Measurements from ENCODE around the gene TBC1D22A. TPM values are rescaled to one million over a fixed set of nuclear protein-coding genes. Genes with fewer than 3 reads are reported as not detected.

The TBC1D22A gene
- total RNA-seq, 2 donors from 2014 or later, result 21.0 to 27.9 TPM

DNA sequence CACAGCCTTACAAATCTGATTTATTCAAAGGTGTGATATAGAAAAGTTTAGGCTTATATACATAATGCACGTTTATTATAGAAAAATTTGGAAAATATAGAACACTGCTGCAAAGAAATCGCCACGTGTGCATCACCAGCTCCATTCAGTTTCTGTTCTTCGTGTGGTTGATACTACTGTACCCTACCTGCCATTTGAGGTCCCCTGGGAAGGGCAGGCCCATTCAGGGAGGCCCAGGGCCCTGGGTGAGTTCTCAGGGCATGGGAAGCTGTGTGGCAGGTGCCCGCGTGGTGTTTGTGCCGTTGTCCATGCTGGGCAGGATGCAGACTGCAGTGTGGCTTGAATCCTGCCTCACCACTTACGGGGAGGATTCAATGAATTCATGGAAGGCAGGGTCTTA, 60.8 kb downstream of the TBC1D22A start:
- Histone ChIP-seq H3K27ac (ENCODE audit: low read depth, low read length) (no peak overlapping the region), H3K9ac (ENCODE audit: extremely low read depth, low read length, poor library complexity, severe bottlenecking) (no peak overlapping the region), H3K36me3 (ENCODE audit: control insufficient read depth, insufficient read depth, low read length) (peaks cover 24% of the 10 kb centered on the region), H3K27me3 (ENCODE audit: control insufficient read depth, insufficient read depth, low read length, poor library complexity, severe bottlenecking) (no peaks in the 10 kb centered on the region), H3K4me1 (ENCODE audit: control insufficient read depth, insufficient read depth, low read length) (no peaks in the 10 kb centered on the region), H3K4me3 (ENCODE audit: low read length) (no peak overlapping the region), H3K9me3 (ENCODE audit: control insufficient read depth, low read length) (no peaks in the 10 kb centered on the region)
- H3K9me3 Mint-ChIP-seq, result peaks cover 2% of the 10 kb centered on the region
- peak; percentile 20 for DNase-seq
- peaks cover 20% of the 10 kb centered on the region for H3K4me1 Mint-ChIP-seq
- no peaks in the 10 kb centered on the region for H3K27me3 Mint-ChIP-seq (ENCODE audit: insufficient read depth)
- no peak overlapping the region for H3K4me3 Mint-ChIP-seq
- no peak overlapping the region for H3K27ac Mint-ChIP-seq
- 91 to 97% methylated on average over 5 to 8 of the region's 8 CpGs for WGBS, 2 experiments (ENCODE audit: insufficient coverage in 1 of 2, insufficient read length in 1 of 2)
- H3K36me3 Mint-ChIP-seq (ENCODE audit: low read depth), result peaks cover 20% of the 10 kb centered on the region
- TF ChIP-seq, protein P1, sequence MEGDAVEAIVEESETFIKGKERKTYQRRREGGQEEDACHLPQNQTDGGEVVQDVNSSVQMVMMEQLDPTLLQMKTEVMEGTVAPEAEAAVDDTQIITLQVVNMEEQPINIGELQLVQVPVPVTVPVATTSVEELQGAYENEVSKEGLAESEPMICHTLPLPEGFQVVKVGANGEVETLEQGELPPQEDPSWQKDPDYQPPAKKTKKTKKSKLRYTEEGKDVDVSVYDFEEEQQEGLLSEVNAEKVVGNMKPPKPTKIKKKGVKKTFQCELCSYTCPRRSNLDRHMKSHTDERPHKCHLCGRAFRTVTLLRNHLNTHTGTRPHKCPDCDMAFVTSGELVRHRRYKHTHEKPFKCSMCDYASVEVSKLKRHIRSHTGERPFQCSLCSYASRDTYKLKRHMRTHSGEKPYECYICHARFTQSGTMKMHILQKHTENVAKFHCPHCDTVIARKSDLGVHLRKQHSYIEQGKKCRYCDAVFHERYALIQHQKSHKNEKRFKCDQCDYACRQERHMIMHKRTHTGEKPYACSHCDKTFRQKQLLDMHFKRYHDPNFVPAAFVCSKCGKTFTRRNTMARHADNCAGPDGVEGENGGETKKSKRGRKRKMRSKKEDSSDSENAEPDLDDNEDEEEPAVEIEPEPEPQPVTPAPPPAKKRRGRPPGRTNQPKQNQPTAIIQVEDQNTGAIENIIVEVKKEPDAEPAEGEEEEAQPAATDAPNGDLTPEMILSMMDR (conservative IDR thresholded peaks at IDR 0.05), result no peak

DNA sequence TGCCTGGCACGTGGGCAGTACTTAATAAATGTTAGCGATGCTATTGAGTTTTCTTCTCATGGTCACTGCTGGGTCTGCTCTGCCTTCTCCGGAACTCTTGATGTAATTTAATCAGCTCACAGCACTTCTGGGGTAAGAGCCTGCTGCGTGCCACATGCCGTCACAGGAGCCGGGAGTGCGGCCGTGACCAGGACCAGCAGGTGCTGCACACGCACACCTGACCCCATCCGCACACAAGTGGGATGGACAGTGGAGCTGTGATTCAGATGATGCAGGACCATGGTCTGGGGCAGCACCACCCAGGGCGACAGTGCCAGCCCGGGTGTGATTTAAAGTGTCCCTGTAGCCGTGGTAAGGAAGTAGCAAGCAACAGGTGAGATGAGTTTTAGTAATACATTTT, 61.2 kb downstream of the TBC1D22A start:
- Mint-ChIP-seq H3K27ac (no peak overlapping the region), H3K4me3 (no peak overlapping the region), H3K27me3 (ENCODE audit: insufficient read depth) (no peaks in the 10 kb centered on the region), H3K4me1 (peaks cover 24% of the 10 kb centered on the region), H3K36me3 (ENCODE audit: low read depth) (peaks cover 24% of the 10 kb centered on the region), H3K9me3 (peaks cover 2% of the 10 kb centered on the region)
- 93 to 97% methylated on average over 10 to 12 of the region's 13 CpGs for WGBS, 2 experiments (ENCODE audit: insufficient coverage in 1 of 2, insufficient read length in 1 of 2)
- DNase-seq, result peak; percentile 20
- H3K36me3 ChIP-seq (ENCODE audit: control insufficient read depth, insufficient read depth, low read length), result peaks cover 28% of the 10 kb centered on the region
- no peaks in the 10 kb centered on the region for H3K4me1 ChIP-seq (ENCODE audit: control insufficient read depth, insufficient read depth, low read length)
- H3K9ac ChIP-seq (ENCODE audit: extremely low read depth, low read length, poor library complexity, severe bottlenecking), result no peak overlapping the region
- no peak overlapping the region for H3K27ac ChIP-seq (ENCODE audit: low read depth, low read length)
- no peak overlapping the region for H3K4me3 ChIP-seq (ENCODE audit: low read length)
- H3K27me3 ChIP-seq (ENCODE audit: control insufficient read depth, insufficient read depth, low read length, poor library complexity, severe bottlenecking), result no peaks in the 10 kb centered on the region
- TF ChIP-seq, protein P1 (conservative IDR thresholded peaks at IDR 0.05), result no peak
- H3K9me3 ChIP-seq (ENCODE audit: control insufficient read depth, low read length), result no peaks in the 10 kb centered on the region

GRCh38 chr22:46824344-46824909, 62.0 kb downstream of the TBC1D22A start:
- Mint-ChIP-seq H3K27me3 (ENCODE audit: insufficient read depth) (no peaks in the 10 kb centered on the region), H3K27ac (no peak overlapping the region), H3K4me3 (no peak overlapping the region), H3K4me1 (peaks cover 30% of the 10 kb centered on the region), H3K9me3 (peaks cover 2% of the 10 kb centered on the region), H3K36me3 (ENCODE audit: low read depth) (peaks cover 25% of the 10 kb centered on the region)
- no peak overlapping the region for H3K27ac ChIP-seq (ENCODE audit: low read depth, low read length)
- no peaks in the 10 kb centered on the region for H3K27me3 ChIP-seq (ENCODE audit: control insufficient read depth, insufficient read depth, low read length, poor library complexity, severe bottlenecking)
- 93 to 100% methylated on average over 5 to 9 of the region's 9 CpGs for WGBS, 2 experiments (ENCODE audit: insufficient coverage in 1 of 2, insufficient read length in 1 of 2)
- H3K36me3 ChIP-seq (ENCODE audit: control insufficient read depth, insufficient read depth, low read length), result peaks cover 33% of the 10 kb centered on the region
- no peak overlapping the region for H3K4me3 ChIP-seq (ENCODE audit: low read length)
- H3K4me1 ChIP-seq (ENCODE audit: control insufficient read depth, insufficient read depth, low read length), result no peaks in the 10 kb centered on the region
- H3K9me3 ChIP-seq (ENCODE audit: control insufficient read depth, low read length), result no peaks in the 10 kb centered on the region
- TF ChIP-seq, protein P1 (conservative IDR thresholded peaks at IDR 0.05), result no peak
- H3K9ac ChIP-seq (ENCODE audit: extremely low read depth, low read length, poor library complexity, severe bottlenecking), result no peak overlapping the region
- DNase-seq, result peak; percentile 44

Measured in endodermal cell (in vitro differentiated cells).